GM12878 (cell line): ENCODE measurements around the gene NUDCD2. TPM values are rescaled to one million over a fixed set of nuclear protein-coding genes. Genes with fewer than 3 reads are reported as not detected.

Source experiments
- ATAC-seq: fragments of 200-7000 bp; cut with Tn5 transposase; 3 replicates; pipeline ENCODE4 v1.9.1; 2020; ENCODE audit warnings: mild to moderate bottlenecking, moderate library complexity
- BruUV-seq: library from RNA; stranded (reverse); fragments of 400-500 nt; replicated peaks from 2 replicates; lab custom pipeline; 2021; lab: Mats Ljungman, UMichigan
- CTCF ChIA-PET: fragments of 300-600 bp; sonication (Branson Sonifier 250); formaldehyde crosslinking; extraction: SDS; loops from one replicate; lab custom pipeline; 2021; ENCODE audit warnings: inconsistent platforms; lab: Yijun Ruan, JAX
- POLR2A ChIA-PET: fragments of 350-600 bp; formaldehyde crosslinking; extraction: SDS; loops from one replicate; lab custom pipeline; 2021; ENCODE audit warnings: inconsistent platforms; lab: Charles Lee
- RAD21 ChIA-PET: fragments of 300-600 bp; sonication (Branson Sonifier 250); formaldehyde crosslinking; loops from one replicate; lab custom pipeline; 2023; ENCODE audit warnings: antibody characterized with exemption; ENCODE audit not compliant: unreplicated experiment; lab: Charles Lee
- SMC1A ChIA-PET: fragments of 300-600 bp; sonication (Branson Sonifier 250); formaldehyde crosslinking; loops from one replicate; lab custom pipeline; 2023; ENCODE audit not compliant: unreplicated experiment, uncharacterized antibody; lab: Charles Lee
- DNase-seq: peaks from one replicate; pipeline ENCODE4 v3.0.0-alpha.2; 2011; ENCODE audit warnings: low read depth, low spot score
- FAIRE-seq: peaks from 3 replicates; lab custom pipeline; 2011; peaks lifted over from hg19 to GRCh38; lab: Jason Lieb, UNC
- H2AFZ ChIP-seq: 2 replicates; pipeline ENCODE4 v1.6.0; 2011; ENCODE audit warnings: low read depth, low read length, control low read depth; ENCODE audit not compliant: control insufficient read depth
- H3K27ac ChIP-seq: 2 replicates; pipeline ENCODE4 v1.5.1; 2011; ENCODE audit warnings: control low read depth; ENCODE audit not compliant: control insufficient read depth, insufficient read depth
- H3K27me3 ChIP-seq, 2 experiments: replicated peaks in 1 of 2; 2 replicates each; pipeline versions ENCODE4 v1.6.0 to v1.6.1; 2011; ENCODE audit warnings: low read length in 1 of 2; ENCODE audit not compliant: control insufficient read depth in 2 of 2, insufficient read depth in 2 of 2
- H3K36me3 ChIP-seq, 2 experiments: 2 replicates each; pipeline ENCODE4 v1.5.1; 2011; ENCODE audit warnings: low read length in 1 of 2; ENCODE audit not compliant: control insufficient read depth in 2 of 2, insufficient read depth in 2 of 2
- H3K4me1 ChIP-seq: 2 replicates; pipeline ENCODE4 v1.6.1; 2011; ENCODE audit warnings: mild to moderate bottlenecking, low read length, moderate library complexity, mixed read lengths; ENCODE audit not compliant: control insufficient read depth, insufficient read depth
- H3K4me2 ChIP-seq: 2 replicates; pipeline ENCODE4 v1.6.0; 2011; ENCODE audit warnings: control low read depth; ENCODE audit not compliant: control insufficient read depth, insufficient read depth
- H3K4me3 ChIP-seq: fragments of 200-600 bp; sonication (generic); 2 replicates; pipeline ENCODE4 v1.5.1; 2016
- H3K79me2 ChIP-seq: 2 replicates; pipeline ENCODE4 v1.6.0; 2011; ENCODE audit warnings: low read length; ENCODE audit not compliant: control insufficient read depth, insufficient read depth
- H3K9ac ChIP-seq: 2 replicates; pipeline ENCODE4 v1.8.0; 2011; ENCODE audit warnings: low read length, control low read depth, mixed read lengths; ENCODE audit not compliant: control insufficient read depth, insufficient read depth
- H3K9me3 ChIP-seq: replicated peaks from 3 replicates; pipeline ENCODE4 v1.5.1; 2011; ENCODE audit warnings: mild to moderate bottlenecking, low read length; ENCODE audit not compliant: control insufficient read depth, insufficient read depth
- H4K20me1 ChIP-seq: 2 replicates; pipeline ENCODE4 v1.6.0; 2011; ENCODE audit not compliant: control insufficient read depth, insufficient read depth
- BACH1 ChIP-seq: fragments of 450-650 bp; IDR thresholded peaks from 2 replicates; pipeline ENCODE4 v1.6.1; 2017; ENCODE audit warnings: mild to moderate bottlenecking, borderline replicate concordance
- CREB1 ChIP-seq: IDR thresholded peaks from 2 replicates; pipeline ENCODE4 v1.6.1; 2012; ENCODE audit warnings: low read depth, mild to moderate bottlenecking, inconsistent platforms
- HDAC6 ChIP-seq: fragments of 200-600 bp; sonication (generic); IDR thresholded peaks from one replicate; pipeline ENCODE4 v1.8.0; 2017; ENCODE audit warnings: antibody characterized with exemption; ENCODE audit not compliant: unreplicated experiment
- PML ChIP-seq: IDR thresholded peaks from 2 replicates; pipeline ENCODE4 v1.6.1; 2012; ENCODE audit warnings: low read length, inconsistent platforms
- SMC3 ChIP-seq: IDR thresholded peaks from 2 replicates; pipeline ENCODE4 v1.6.1; 2011; ENCODE audit warnings: low read length, improper control_type of control experiment, borderline replicate concordance
- STAT3 ChIP-seq: IDR thresholded peaks from 2 replicates; pipeline ENCODE4 v1.6.1; 2011; ENCODE audit warnings: low read depth, low read length, improper control_type of control experiment
- SUPT20H ChIP-seq: IDR thresholded peaks from 2 replicates; pipeline ENCODE4 v1.6.1; 2011; ENCODE audit warnings: low read depth, mild to moderate bottlenecking, low read length, moderate library complexity, borderline replicate concordance; ENCODE audit not compliant: control insufficient read depth
- SUZ12 ChIP-seq: fragments of 200-600 bp; sonication (generic); IDR thresholded peaks from one replicate; pipeline ENCODE4 v1.6.1; 2018; ENCODE audit warnings: antibody characterized with exemption, mild to moderate bottlenecking; ENCODE audit not compliant: unreplicated experiment
- TAF1 ChIP-seq: IDR thresholded peaks from 2 replicates; pipeline ENCODE4 v1.6.1; 2011; ENCODE audit warnings: mild to moderate bottlenecking, low read depth, low read length, borderline replicate concordance
- ZBTB40 ChIP-seq: fragments of 450-650 bp; IDR thresholded peaks from 2 replicates; pipeline ENCODE4 v1.6.1; 2016; ENCODE audit warnings: mild to moderate bottlenecking, moderate library complexity, borderline replicate concordance
- WGBS: methylation state at CpG from one replicate; pipeline ENCODE4 v1.1.6; 2016; ENCODE audit warnings: low lambda C conversion rate; ENCODE audit not compliant: insufficient replicate concordance, insufficient coverage; ENCODE audit errors: missing lambda C conversion rate; 5-methylcytosine and 5-hydroxymethylcytosine counted together
- in situ Hi-C: fragments of 300-500 bp; cut with MboI; formaldehyde crosslinking; loops from 9 replicates; pipeline ENCODE4 v1.14.3; 2018; ENCODE audit warnings: mixed read lengths
- intact Hi-C: fragments of 100-400 bp; cut with micrococcal nuclease; formaldehyde crosslinking; loops from one replicate; pipeline ENCODE4 v1.14.2; 2022; ENCODE audit not compliant: unreplicated experiment
- polyA plus RNA-seq, 11 experiments: library from polyadenylated mRNA; depleted of rRNA in 4 of 11; unstranded in 6 of 11; stranded (reverse) in 5 of 11; fragments of >200 nt; fragmentation: Nextera tagmentation in 4 of 11; fragmentation: Illumina TruSeq in 1 of 11; extraction: Ambion mirVana in 4 of 11; extraction: Trizol in 1 of 11; gene quantifications; 1 replicate in 1 of 11; 2 replicates in 10 of 11; pipeline versions ENCODE4 v1.2.1 to v1.2.3, GENCODE V29; 2011 to 2016; ENCODE audit warnings: inconsistent platforms in 2 of 11, missing spikeins in 2 of 11, low read depth in 1 of 11
- total RNA-seq, 4 experiments: library from RNA; depleted of rRNA in 3 of 4; stranded (reverse); fragments of >200 nt in 3 of 4; fragmentation: Illumina TruSeq in 1 of 4; extraction: Trizol in 1 of 4; gene quantifications; 2 replicates each; pipeline versions ENCODE4 v1.2.1 to v1.2.3, GENCODE V29; 2013 to 2021
- TF ChIP-seq, protein P1 (sequence below): IDR thresholded peaks from 2 replicates; pipeline ENCODE4 v1.6.1; 2012; ENCODE audit warnings: low read depth, low read length, improper control_type of control experiment
- TF ChIP-seq, protein P2 (sequence below): fragments of 450-650 bp; IDR thresholded peaks from 2 replicates; pipeline ENCODE4 v1.6.1; 2017; ENCODE audit warnings: mild to moderate bottlenecking

NUDCD2 gene
- total and polyA plus RNA-seq, 10 of the 15 experiments (the other 5 are each of a cell fraction or from before 2014, with no cell fraction given): 9.1 to 133 (median 24.6) TPM

DNA sequence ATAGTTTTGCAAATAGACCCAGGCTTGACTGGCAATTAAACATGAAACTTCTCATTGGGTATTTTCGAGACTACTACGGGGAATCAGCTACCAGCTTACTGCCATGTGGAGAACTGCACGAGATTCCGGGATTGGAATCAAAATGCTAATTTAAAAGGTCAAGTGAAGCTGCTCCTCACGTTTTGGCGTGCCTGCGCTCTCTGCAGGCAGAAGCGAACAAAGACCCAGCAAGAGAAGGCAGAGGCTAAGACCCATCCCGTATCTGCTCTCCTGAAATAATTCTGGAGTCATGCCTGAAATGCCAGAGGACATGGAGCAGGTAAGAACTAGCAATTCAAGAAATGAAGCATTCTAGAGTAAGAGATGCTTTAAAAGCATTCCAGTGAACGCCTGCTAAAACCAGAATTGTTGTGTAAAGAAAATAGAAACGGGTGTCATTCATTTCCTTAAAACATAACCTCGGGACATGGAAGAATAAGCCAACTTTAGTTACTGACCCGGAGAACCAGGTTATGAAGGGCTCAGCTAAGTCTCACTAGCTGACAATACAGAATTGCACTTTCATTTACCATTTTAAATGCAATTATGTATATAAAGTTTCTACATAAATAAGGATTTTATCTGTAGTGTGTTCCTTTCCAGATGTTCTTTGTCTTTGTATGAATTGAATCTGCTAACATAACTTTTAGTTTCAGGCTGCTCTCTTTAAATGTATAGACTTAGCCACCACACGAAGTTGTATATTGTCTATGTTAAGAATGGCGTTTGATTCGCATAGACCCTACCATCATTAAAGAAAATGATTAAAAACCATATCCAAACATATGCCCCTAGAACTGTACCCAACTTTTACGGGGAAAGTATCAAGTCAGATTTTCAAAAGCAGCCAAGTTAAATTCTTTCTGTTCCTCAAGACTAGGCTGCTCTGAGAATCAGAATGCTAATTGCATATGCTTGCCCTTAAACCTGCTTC lies 43.5 kb upstream of the NUDCD2 start (continued):
- TF ChIP-seq TAF1: peak; percentile 32; the same call in 1 of the 2 replicates
- TF ChIP-seq, protein P1, sequence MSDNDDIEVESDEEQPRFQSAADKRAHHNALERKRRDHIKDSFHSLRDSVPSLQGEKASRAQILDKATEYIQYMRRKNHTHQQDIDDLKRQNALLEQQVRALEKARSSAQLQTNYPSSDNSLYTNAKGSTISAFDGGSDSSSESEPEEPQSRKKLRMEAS: 0 out of 2 replicates have a peak, but pooled peaks have one; percentile 21
- TF ChIP-seq STAT3: no peak
- TF ChIP-seq SUPT20H: no peak
- TF ChIP-seq SMC3: peak; percentile 31; the same call in 1 of the 2 replicates
- TF ChIP-seq SUZ12: no peak

DNA sequence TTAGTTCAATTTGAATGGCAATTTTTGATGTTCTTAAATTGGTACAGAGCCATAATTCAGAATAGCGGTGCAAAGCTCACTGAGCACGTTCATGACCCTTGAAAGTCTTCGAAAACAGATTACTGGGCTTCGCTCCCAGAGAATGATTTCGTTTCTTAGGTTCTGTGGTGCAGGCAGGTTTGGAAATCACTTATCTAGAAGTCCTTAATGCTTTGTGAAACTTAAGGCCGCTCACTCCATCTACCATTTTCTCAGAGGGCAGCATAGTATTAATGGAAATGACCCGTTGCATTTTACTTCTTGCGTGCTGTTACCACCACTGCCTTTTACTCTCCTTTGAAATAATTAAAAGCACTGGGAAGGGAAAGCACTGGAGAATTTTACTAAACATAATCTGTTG lies 42.6 kb upstream of the NUDCD2 start:
- in situ Hi-C loops: no loop called here
- H3K36me3 ChIP-seq: no peaks in the 10 kb centered on the region
- no peaks in the 10 kb centered on the region for H3K27me3 ChIP-seq
- ChIA-PET RAD21 (interaction anchor here (0.9 to 1.4 kb wide), 3 partner anchors 27 to 41 kb away, joined by 3 to 4 read pairs (median 3); no protein-coding TSS in a partner anchor), SMC1A (interaction anchor here (0.6 to 3.7 kb wide), 6 partner anchors 8 to 606 kb away, joined by 3 to 14 read pairs (median 5); partner anchors contain the start of gene HMMR), CTCF (interaction anchor here (0.9 to 3.0 kb wide), 8 partner anchors 13 to 43 kb away, joined by 3 to 14 read pairs (median 7); partner anchors contain the start of gene NUDCD2), POLR2A (interaction anchor here (0.8 to 4.6 kb wide), 2 partner anchors 42 to 47 kb away, joined by 3 to 61 read pairs; partner anchors contain the start of genes HMMR and NUDCD2)
- no peaks in the 10 kb centered on the region for H3K4me1 ChIP-seq
- H3K9me3 ChIP-seq: no peaks in the 10 kb centered on the region
- no peak overlapping the region; the same call in 1 of the 2 replicates for H3K27ac ChIP-seq
- no TSS peak for BruUV-seq
- 97% methylated on average over 8 of the region's 8 CpGs for WGBS
- ATAC-seq (no peak), FAIRE-seq (no peak), DNase-seq (no peak)
- H4K20me1 ChIP-seq: no peaks in the 10 kb centered on the region
- intact Hi-C loops: no loop called here
- H3K4me2 ChIP-seq: peak overlapping the region; percentile 93
- peaks cover 29% of the 10 kb centered on the region for H3K79me2 ChIP-seq
- peak overlapping the region; percentile 84 for H3K4me3 ChIP-seq
- no peak overlapping the region for H3K9ac ChIP-seq
- H2AFZ ChIP-seq: peak overlapping the region; percentile 89
- TF ChIP-seq HDAC6 (no peak), PML (no peak), CREB1 (no peak), BACH1 (no peak), ZBTB40 (no peak)
- TF ChIP-seq, protein P2, sequence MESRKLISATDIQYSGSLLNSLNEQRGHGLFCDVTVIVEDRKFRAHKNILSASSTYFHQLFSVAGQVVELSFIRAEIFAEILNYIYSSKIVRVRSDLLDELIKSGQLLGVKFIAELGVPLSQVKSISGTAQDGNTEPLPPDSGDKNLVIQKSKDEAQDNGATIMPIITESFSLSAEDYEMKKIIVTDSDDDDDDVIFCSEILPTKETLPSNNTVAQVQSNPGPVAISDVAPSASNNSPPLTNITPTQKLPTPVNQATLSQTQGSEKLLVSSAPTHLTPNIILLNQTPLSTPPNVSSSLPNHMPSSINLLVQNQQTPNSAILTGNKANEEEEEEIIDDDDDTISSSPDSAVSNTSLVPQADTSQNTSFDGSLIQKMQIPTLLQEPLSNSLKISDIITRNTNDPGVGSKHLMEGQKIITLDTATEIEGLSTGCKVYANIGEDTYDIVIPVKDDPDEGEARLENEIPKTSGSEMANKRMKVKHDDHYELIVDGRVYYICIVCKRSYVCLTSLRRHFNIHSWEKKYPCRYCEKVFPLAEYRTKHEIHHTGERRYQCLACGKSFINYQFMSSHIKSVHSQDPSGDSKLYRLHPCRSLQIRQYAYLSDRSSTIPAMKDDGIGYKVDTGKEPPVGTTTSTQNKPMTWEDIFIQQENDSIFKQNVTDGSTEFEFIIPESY: no peak
